ENCODE data around the gene KPNA5.

- TF ChIP-seq POLR2A (IDR thresholded peaks at IDR 0.05; ENCODE audit: low read depth, low read length) (no peak), POLR2AphosphoS5 (IDR thresholded peaks at IDR 0.05; ENCODE audit: low read depth, low read length) (no peak), SPI1 (IDR thresholded peaks at IDR 0.05; ENCODE audit: low read depth, low read length) (no peak)
These were observed 17.7 kb upstream of the KPNA5 start for GRCh38 chr6:116663308-116663707.
